ENCODE data around the gene AIPL1.

DNA sequence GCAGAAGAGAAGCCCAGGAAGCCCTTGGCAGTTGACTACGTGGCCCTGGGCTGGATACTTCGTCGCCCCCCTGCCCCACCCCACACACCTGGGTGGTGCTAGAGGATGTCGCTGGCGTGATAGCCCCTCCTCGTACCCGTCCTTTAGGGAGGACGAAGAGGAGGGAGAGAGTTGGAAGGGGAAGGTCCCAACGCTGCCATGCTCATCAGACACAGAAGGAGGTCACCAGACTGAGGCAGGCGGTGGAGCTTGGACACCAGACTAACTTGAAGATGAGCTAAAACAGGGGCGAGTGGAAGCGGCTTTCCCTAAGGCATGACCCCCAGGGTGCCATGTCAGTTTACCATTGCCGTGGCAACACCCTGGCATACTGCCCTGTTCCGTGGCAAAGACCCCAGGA, 11.0 kb downstream of the AIPL1 start:
- TF ChIP-seq CTCF (IDR thresholded peaks at IDR 0.05) (no peak), ZFX (IDR thresholded peaks at IDR 0.05; ENCODE audit: borderline replicate concordance) (no peak)

All from 22Rv1 (cell line).